T1000 (cell line): ENCODE results near the gene PNRC2.
"Not testable (repeated sequence)": the region's sequence is repeated elsewhere in the genome, so short reads cannot be mapped to it uniquely, and the experiment has no call there.

Experiments
- DNase-seq: peaks from one replicate; lab custom pipeline; 2025; ENCODE audit warnings: mixed read lengths; lab: John Stamatoyannopoulos, UW

The PNRC2 gene

GRCh38 chr1:23992011-23992410 lies 32.4 kb downstream of the PNRC2 start:
- not testable (repeated sequence) for DNase-seq

- DNase-seq, result no peak
Measured at GRCh38 chr1:23995431-23995837, 35.8 kb downstream of the PNRC2 start.

DNA sequence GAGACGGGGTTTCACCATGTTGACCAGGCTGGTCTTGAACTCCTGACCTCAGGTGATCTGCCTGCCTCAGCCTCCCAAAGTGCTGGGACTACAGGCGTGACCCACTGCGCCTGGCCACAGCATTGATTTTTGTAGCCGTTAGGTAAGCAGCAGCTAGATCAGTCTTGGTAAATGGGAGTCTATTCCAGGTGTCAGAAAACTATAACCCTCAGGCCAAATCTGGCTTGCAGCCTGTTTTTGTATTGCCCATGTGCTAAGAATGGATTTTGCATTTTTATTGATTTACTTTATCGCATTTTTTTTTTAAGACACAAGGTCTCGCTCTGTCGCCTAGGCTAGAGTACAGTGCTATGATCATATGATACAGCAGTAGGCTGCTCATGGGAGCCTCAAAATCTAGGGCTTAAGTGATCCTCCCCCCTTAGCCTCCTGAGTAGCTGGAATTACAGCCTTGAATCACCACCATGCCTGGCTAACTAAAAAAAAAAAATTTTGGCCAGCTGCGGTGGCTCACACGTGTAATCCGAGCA lies 37.1 kb downstream of the PNRC2 start:
- DNase-seq, result no peak

GRCh38 chr1:23997812-23998211 lies 38.2 kb downstream of the PNRC2 start:
- no peak for DNase-seq

GRCh38 chr1:23999156-23999671 lies 39.6 kb downstream of the PNRC2 start:
- DNase-seq, result no peak

GRCh38 chr1:24002695-24003094 lies 43.1 kb downstream of the PNRC2 start:
- DNase-seq, result no peak

- DNase-seq, result peak; percentile 53
Measured at GRCh38 chr1:24003331-24003972, 43.8 kb downstream of the PNRC2 start.

- DNase-seq, result no peak
Measured at GRCh38 chr1:24004132-24004531, 44.5 kb downstream of the PNRC2 start.

DNA sequence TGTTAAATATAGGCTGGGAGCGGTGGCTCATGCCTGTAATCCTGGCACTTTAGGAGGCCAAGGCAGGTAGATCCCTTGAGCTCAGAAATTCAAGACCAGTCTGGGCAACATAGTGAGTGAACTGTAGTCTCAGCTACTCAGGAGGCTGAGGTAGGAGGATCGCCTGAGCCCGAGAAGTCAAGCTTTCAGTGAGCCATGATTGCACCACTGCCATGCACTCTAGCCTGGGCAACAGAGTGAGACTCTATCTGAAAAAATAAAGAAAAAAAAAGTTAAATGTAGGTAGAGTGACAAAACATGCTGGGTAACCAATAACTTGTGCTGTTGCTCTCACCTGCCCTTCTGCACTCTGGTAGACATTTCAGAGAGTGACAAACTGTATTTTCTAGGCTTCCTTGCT lies 45.5 kb downstream of the PNRC2 start:
- DNase-seq, result no peak

GRCh38 chr1:24007079-24007478 lies 47.5 kb downstream of the PNRC2 start:
- no peak for DNase-seq

- not testable (repeated sequence) for DNase-seq
Measured at GRCh38 chr1:24008574-24009184, 49.1 kb downstream of the PNRC2 start.

- DNase-seq, result peak; percentile 31
Measured at GRCh38 chr1:24009406-24009805, 49.8 kb downstream of the PNRC2 start.

GRCh38 chr1:24010650-24011049 lies 51.0 kb downstream of the PNRC2 start:
- DNase-seq, result no peak

GRCh38 chr1:24012878-24013277 lies 53.2 kb downstream of the PNRC2 start:
- not testable (repeated sequence) for DNase-seq
